ENCODE measurements around the gene FCRL1.

The FCRL1 gene

DNA sequence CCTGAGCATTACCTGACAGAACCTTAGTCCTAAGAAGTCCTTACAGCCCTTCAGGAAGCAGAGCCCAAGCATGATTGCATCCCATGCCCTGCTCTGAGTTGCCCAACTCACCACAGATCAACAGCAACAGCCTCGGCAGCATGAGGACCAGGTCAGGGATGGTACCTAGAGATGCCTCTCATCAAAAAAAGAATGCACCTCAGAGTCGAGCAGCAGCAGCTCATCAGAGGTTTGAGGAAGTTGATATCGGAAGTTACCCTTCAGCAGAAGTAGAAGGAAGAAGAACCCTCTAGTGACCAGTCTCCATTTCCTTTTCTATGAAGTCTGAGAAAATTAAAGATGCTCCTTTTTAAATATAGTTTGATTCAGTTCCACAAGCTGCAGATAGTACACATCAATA is at the start of gene FCRL1:
FCRL1 (minus strand) TSS at position 225 of the 400 bp plus-strand sequence; CDS start at position 142, 83 bp downstream.
- no peak for DNase-seq (ENCODE audit: low read depth in 2 of 2)

DNA sequence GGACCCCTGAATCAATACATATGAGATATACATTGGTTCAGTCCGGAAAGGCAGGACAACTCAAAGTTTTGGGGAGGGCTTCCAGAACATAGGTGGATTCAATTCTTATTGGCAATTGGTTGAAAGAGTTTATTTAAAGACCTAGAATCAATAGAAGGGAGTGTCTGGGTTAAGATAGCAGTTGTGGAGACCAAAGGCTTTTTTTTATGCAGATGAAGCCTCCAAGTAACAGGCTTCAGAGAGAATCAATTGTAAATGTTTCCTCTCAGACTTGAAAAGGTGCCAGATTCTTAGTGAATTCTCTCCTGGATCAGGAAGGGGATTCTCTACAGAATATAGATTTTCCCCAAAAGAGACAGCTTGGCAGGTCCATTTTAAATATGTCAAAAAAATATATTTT is 48.7 kb upstream of the FCRL1 start:
- no peak for DNase-seq (ENCODE audit: low read depth in 2 of 2)

DNA sequence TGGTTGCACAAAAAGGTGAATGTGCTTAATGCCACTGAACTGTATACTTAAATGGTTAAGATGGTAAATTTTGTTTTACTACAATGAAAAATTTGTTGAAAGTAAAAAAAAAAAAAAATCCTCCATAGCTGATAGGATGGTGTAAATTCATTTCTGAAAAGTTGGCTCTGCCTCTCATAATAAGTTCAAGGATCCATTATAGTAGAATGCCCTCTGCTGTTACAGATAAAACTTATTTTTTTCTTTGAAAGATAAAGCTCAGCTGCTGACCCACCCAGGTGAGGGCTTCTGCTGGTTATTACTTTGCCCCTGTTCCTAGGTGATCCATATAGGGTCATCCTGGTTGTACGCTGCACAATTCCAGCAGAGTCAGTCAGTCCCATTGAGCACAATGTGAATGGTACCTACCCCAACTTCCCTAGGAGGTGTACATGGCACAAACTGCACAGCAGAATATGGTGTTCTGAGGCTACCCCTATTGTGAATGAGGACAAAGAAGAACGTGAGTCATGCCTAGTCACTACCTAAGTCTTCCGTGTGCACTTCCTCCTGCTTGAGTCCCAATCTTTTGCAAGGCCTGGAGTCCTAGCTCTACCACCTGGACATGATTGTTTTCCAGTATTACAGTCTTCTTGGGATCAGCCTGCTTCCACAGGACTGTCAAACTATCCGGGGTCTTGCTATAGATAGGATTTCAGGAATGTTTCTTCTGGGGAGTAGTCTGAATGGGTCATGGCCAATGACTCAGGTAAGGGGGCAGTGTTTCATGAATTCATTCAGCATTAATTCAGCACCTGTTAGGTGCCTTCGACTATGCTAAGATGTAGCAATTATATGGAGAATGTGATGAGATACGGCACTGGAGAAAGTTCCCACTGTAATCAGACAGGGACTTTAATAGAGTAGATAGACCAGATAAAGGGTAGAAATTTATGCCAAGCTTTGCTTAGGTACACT is 42.5 kb upstream of the FCRL1 start:
- no peak for DNase-seq (ENCODE audit: low read depth in 2 of 2)

DNA sequence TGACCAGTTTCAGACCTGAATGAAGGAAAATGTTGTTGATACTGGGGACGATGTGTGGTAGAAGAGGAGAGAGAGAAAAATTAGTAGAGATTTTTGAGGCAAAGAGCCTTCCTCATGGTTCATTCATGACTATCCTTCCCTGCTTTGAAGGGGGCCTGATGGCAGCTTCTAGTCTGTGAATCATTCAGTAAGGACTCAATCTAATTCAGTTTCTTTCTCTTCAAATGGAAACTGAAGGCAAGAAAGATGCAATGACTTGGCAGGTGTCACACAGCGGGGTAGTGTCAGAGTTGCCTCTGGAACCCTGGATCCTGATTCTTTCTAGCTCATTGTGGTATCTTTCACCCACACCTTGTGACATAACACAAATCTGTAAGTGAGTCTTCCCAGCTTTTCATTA is 36.6 kb upstream of the FCRL1 start:
- DNase-seq (ENCODE audit: low read depth in 2 of 2), result no peak

DNA sequence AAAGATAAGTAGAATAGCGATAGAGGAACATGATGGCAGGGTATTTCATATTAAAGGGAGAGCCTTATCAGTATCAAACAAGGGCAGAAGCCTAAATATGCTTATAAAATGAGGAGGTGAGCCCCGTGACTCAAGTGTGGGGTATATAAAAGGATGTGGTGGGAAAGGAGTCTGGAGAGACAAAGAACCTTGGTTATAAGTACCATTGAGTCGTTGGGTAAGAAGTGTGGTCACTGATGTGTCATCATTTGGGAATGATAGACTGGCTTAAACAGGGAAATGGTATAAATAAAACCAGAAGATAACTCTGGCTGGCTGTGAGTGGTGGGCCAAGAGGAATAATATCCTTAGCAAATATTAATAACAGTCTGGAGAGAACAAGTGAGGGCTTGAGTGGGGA is 32.6 kb upstream of the FCRL1 start:
- no peak for DNase-seq (ENCODE audit: low read depth in 2 of 2)

DNA sequence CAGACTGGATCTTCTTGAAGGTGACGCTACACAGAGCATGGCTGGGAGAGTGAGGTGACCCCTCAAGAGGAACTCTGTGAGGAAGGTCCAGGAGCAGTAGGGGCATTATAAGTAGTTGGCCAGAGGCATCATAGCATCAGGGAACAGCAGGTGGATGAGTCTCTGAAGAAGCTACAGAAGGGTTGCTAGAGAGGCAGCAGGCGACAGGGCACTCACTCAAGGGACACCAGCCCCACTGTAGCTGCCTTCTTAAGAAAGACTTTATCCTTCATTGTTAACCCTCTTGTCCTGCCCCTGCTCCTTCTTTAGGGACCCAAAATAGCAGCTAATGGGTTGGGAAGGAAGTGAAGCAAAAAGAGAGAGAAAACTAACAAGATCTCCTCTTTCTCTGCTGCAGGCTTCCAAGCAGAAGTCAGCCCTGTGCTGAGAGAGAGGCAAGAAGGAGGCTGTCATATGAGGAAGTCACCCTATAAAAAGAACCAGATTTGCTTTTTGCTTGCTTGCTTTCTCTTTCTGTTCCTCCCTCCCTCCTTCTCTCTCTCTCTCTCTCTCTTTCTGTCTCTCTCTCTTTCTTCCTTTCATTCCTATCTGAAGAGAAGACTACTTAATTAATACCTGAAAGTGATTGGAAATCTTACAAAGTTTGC is 29.4 kb upstream of the FCRL1 start:
- no peak for DNase-seq (ENCODE audit: low read depth in 2 of 2)

- no peak for DNase-seq (ENCODE audit: low read depth in 2 of 2)
Measured at GRCh38 chr1:157844089-157844830, 24.3 kb upstream of the FCRL1 start.

- no peak for DNase-seq (ENCODE audit: low read depth in 2 of 2)
Measured at GRCh38 chr1:157842939-157843338, 23.0 kb upstream of the FCRL1 start.

- no peak for DNase-seq (ENCODE audit: low read depth in 2 of 2)
Measured at GRCh38 chr1:157841708-157842107, 21.8 kb upstream of the FCRL1 start, which contains the start of gene CD5L. Gene CD5L (minus strand): TSS chr1:157841808. CDS start chr1:157841701, 107 bp downstream.

- no peak for DNase-seq (ENCODE audit: low read depth in 2 of 2)
Measured at GRCh38 chr1:157838966-157839365, 19.0 kb upstream of the FCRL1 start.

DNA sequence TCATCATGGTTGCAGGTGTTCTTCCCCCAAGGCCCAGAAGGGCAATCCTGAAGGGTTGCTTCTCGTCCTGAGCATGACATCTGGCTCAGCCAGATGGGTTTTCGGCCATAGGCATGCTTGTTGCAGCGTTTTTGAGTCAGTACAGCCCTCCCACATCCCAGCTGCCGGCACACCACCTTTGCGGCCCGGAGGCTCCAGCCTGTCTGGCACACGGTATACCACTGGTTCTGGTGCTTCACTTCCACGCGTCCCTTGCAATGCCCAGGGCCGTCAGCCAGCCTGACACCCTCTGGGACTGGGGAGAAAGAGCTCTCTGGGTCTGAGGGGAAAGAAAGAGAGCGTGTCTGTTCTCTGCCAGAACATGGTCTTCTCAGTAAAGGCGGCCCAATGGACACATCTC is 14.5 kb upstream of the FCRL1 start:
- no peak for DNase-seq (ENCODE audit: low read depth in 2 of 2)

- no peak for DNase-seq (ENCODE audit: low read depth in 2 of 2)
Measured at GRCh38 chr1:157833145-157833544, 13.2 kb upstream of the FCRL1 start.

- no peak for DNase-seq (ENCODE audit: low read depth in 2 of 2)
Measured at GRCh38 chr1:157831968-157832626, 12.2 kb upstream of the FCRL1 start.

DNA sequence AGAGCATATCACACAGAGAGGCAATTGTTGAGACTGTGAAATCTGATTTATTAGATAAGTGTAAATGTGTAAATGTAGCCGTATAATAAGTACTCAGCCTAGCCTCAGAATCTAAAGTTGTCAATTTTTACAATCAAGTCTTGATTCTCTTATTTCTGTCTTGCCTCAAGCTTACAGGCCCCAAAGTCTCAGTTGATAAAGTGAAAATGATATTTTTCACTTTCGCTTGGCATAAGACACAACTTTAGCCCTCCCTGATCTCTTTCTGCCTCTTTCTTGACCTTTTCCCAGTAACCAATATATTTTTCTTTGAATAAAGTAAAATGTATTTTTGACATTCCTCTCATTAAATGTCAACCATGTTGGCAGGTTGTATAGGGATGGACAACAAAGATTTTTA is 11.0 kb upstream of the FCRL1 start:
- no peak for DNase-seq (ENCODE audit: low read depth in 2 of 2)

DNA sequence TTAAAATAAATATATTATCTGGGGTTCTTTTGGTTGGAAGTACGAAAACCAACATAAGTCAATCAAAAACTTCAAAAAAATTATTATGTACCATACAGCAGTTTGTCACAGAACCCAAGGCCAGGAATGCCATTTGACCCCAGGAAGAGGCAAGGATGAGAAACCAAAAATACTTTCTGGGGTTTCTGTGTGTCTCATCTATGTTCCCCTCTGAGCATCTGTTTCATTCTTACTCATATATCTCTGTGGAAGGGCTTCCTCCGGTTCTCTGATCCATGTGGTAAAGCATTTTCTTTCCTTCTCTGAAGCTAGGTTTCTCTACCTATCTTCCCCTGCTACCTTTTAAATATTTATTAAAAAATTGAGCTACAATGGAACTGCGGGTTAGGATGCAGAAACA is 9.8 kb upstream of the FCRL1 start:
- no peak for DNase-seq (ENCODE audit: low read depth in 2 of 2)

DNA sequence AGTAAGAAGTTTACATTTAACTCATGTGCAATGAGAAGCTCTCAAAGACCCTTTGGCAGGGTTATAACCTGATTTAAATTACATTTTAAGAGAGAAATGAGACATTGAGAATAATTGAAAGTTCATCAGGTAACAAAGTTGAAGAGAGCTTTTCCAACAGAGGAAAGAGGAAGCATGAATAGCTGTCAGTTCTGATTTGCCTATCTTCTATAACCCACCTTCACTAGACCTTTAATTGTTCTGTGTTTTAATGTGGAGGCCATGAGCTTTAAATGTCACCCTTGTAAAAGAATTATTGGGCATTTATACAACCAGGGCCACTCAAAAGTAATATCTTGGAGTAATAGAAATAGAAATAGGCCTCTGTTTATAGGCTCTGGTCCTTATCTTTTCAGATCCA is 9.3 kb upstream of the FCRL1 start:
- no peak for DNase-seq (ENCODE audit: low read depth in 2 of 2)

- no peak for DNase-seq (ENCODE audit: low read depth in 2 of 2)
Measured at GRCh38 chr1:157820299-157820698, 379 bp upstream of the FCRL1 start.

DNA sequence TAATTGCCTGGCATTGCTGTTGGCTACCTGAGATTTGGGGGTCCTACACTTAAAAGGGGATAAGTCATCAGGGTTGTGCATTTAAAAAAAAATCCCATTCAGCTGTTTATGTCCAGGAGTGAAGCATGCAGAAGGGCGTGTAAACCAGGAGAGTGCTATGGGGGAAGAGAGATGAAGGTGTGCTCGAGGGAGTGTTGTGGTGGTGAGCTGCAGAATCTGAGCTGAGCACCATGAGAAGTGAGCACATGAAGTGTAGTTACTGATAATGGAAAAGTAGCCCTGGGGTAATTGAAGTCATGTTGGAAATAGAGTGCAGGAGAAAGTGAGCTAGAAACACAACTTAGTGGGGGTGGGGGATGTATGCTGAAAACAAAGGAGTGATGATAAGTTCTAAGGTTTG is 705 bp downstream of the FCRL1 start:
- no peak for DNase-seq (ENCODE audit: low read depth in 2 of 2)

GRCh38 chr1:157813269-157813668 is 6.7 kb downstream of the FCRL1 start:
- DNase-seq (ENCODE audit: low read depth in 2 of 2), result no peak

DNA sequence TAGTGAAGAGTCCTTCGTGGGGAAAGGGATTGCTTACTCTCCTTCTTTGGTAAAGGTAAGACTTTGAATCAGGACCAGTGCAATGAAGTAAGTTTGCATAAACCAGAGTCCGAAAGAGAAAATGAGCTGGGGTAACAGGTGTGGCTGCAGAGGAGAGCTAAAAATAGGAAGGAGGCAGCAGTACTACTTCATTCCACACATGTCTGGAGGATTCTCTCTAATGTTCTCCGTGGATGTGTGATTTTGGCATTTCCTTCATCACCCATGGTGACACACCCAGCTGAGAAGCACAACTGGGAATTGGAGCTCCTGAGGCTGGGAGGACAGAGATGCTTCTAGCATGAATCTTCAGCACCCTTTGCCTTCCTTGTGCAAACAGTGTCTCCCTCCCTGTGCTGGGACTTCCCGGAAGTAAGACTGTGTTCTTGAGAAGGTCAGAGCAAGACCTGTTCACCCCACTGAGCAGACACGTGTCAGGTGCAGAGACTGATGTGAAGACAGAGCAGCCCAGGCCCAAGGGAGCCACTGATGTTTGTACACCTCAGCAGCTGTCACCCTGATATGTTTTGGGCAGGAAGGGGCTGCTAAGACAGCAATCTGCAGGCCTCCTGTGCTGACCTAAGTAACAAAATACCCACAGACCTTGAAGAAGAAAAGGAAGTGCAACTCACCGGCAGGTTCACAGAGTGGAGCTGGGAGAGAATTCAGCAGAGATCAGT is 13.3 kb downstream of the FCRL1 start:
- DNase-seq (ENCODE audit: low read depth in 2 of 2), result no peak

GRCh38 chr1:157803851-157804250 is 16.1 kb downstream of the FCRL1 start:
- no peak for DNase-seq (ENCODE audit: low read depth in 2 of 2)

All from stimulated activated CD4-positive, alpha-beta T cell treated with anti-CD3 and anti-CD28 coated beads, Interleukin-1b, Interleukin-23, amount 100 ng/mL, for 1 hour (primary cell).